CD4-positive, alpha-beta memory T cell (primary cell): ENCODE data around the gene MTCL1. TPM values are rescaled to one million over a fixed set of nuclear protein-coding genes. Genes with fewer than 3 reads are reported as not detected.

Experiments
- CTCF ChIA-PET: fragments of 350-600 bp; sonication (Branson Sonifier 250); formaldehyde crosslinking; loops from one replicate; lab custom pipeline; 2021; ENCODE audit warnings: inconsistent platforms; ENCODE audit not compliant: partially characterized antibody; lab: Charles Lee
- POLR2A ChIA-PET: fragments of 350-600 bp; sonication (Branson Sonifier 250); formaldehyde crosslinking; loops from one replicate; lab custom pipeline; 2021; ENCODE audit not compliant: partially characterized antibody; lab: Charles Lee
- DNase-seq, 5 donors: peaks; one replicate each; pipeline versions ENCODE4 v3.0.0 to v3.0.0-alpha.2; 2020 to 2022; ENCODE audit warnings: mixed read lengths in 1 of 5
- H3K27ac ChIP-seq: one replicate; pipeline ENCODE4 v1.7.0; 2013; ENCODE audit warnings: low read depth, low read length
- H3K27me3 ChIP-seq: 2 replicates; pipeline ENCODE4 v1.7.0; 2013; ENCODE audit warnings: mild to moderate bottlenecking, low read length, moderate library complexity; ENCODE audit not compliant: insufficient read depth
- H3K36me3 ChIP-seq: 2 replicates; pipeline ENCODE4 v1.7.0; 2013; ENCODE audit warnings: mild to moderate bottlenecking, low read length, moderate library complexity; ENCODE audit not compliant: insufficient read depth
- H3K4me1 ChIP-seq: 2 replicates; pipeline ENCODE4 v1.7.0; 2013; ENCODE audit warnings: mild to moderate bottlenecking, low read length, moderate library complexity; ENCODE audit not compliant: insufficient read depth
- H3K4me3 ChIP-seq, 2 donors: one replicate each; pipeline ENCODE4 v1.7.0; 2013; ENCODE audit warnings: low read length in 2 of 2, mild to moderate bottlenecking in 1 of 2
- H3K9me3 ChIP-seq, 2 donors: one replicate each; pipeline ENCODE4 v1.7.0; 2013; ENCODE audit warnings: low read length in 2 of 2, control low read depth in 1 of 2; ENCODE audit not compliant: control insufficient read depth in 1 of 2
- H3K27ac Mint-ChIP-seq, 7 donors: one replicate each; pipeline ENCODE4 v1.8.0; 2020 to 2021; ENCODE audit warnings: mixed read lengths in 7 of 7, mild to moderate bottlenecking in 6 of 7, inconsistent platforms in 3 of 7, moderate library complexity in 3 of 7
- H3K27me3 Mint-ChIP-seq, 2 donors: one replicate each; pipeline ENCODE4 v1.8.0; 2020 to 2021; ENCODE audit warnings: mixed read lengths in 2 of 2
- H3K36me3 Mint-ChIP-seq, 2 donors: one replicate each; pipeline ENCODE4 v1.8.0; 2020 to 2021; ENCODE audit warnings: mixed read lengths in 2 of 2, inconsistent platforms in 1 of 2, mild to moderate bottlenecking in 1 of 2
- H3K4me1 Mint-ChIP-seq, 4 donors: one replicate each; pipeline ENCODE4 v1.8.0; 2020 to 2021; ENCODE audit warnings: mixed read lengths in 4 of 4, mild to moderate bottlenecking in 1 of 4
- H3K4me3 Mint-ChIP-seq, 8 donors: one replicate each; pipeline ENCODE4 v1.8.0; 2020 to 2021; ENCODE audit warnings: mixed read lengths in 8 of 8, mild to moderate bottlenecking in 7 of 8, moderate library complexity in 6 of 8, inconsistent platforms in 3 of 8
- H3K9me3 Mint-ChIP-seq, 8 donors: one replicate each; pipeline ENCODE4 v1.8.0; 2020 to 2021; ENCODE audit warnings: mixed read lengths in 8 of 8, mild to moderate bottlenecking in 5 of 8, inconsistent platforms in 3 of 8, moderate library complexity in 1 of 8
- intact Hi-C: fragments of 100-400 bp; cut with micrococcal nuclease; formaldehyde crosslinking; loops from one replicate; pipeline ENCODE4 v1.15.1; 2023
- polyA plus RNA-seq, 2 donors: library from polyadenylated mRNA; unstranded; fragments of 300-500 nt; fragmentation: Illumina TruSeq; gene quantifications; one replicate each; pipeline ENCODE4 v1.2.3, GENCODE V29; 2021
- total RNA-seq, 2 experiments: library from RNA; stranded (reverse); gene quantifications; one replicate each; pipeline ENCODE4 v1.2.3, GENCODE V29; 2021

MTCL1 gene
- total and polyA plus RNA-seq, 4 experiments from 2014 or later: 0.29 to 0.36 TPM; not detected in 2

GRCh38 chr18:8769509-8770095, 64.2 kb downstream of the MTCL1 start:
- intact Hi-C loops: no loop called here
- Histone ChIP-seq H3K9me3 (no peaks in the 10 kb centered on the region), H3K36me3 (no peaks in the 10 kb centered on the region), H3K4me1 (no peaks in the 10 kb centered on the region), H3K4me3 (no peak overlapping the region), H3K27me3 (no peaks in the 10 kb centered on the region), H3K27ac (no peak overlapping the region)
- H3K27ac Mint-ChIP-seq: no peak overlapping the region
- no peaks in the 10 kb centered on the region for H3K36me3 Mint-ChIP-seq
- ChIA-PET CTCF (no interaction called here), POLR2A (no interaction called here)
- H3K4me1 Mint-ChIP-seq: no peaks in the 10 kb centered on the region
- H3K9me3 Mint-ChIP-seq: no peaks in the 10 kb centered on the region
- DNase-seq: no peak
- H3K27me3 Mint-ChIP-seq: no peaks in the 10 kb centered on the region
- H3K4me3 Mint-ChIP-seq: no peak overlapping the region

- no peaks in the 10 kb centered on the region for H3K27me3 Mint-ChIP-seq
- POLR2A ChIA-PET: no interaction called here
- no peaks in the 10 kb centered on the region for H3K4me1 ChIP-seq
- no peaks in the 10 kb centered on the region for H3K36me3 Mint-ChIP-seq
- no peak for DNase-seq
- no peaks in the 10 kb centered on the region for H3K27me3 ChIP-seq
- H3K36me3 ChIP-seq: no peaks in the 10 kb centered on the region
- H3K4me1 Mint-ChIP-seq: no peaks in the 10 kb centered on the region
- CTCF ChIA-PET: no interaction called here
- H3K27ac ChIP-seq: no peak overlapping the region
- H3K4me3 Mint-ChIP-seq: no peak overlapping the region
- intact Hi-C loops: no loop called here
- H3K9me3 Mint-ChIP-seq: no peaks in the 10 kb centered on the region
- no peak overlapping the region for H3K4me3 ChIP-seq
- no peaks in the 10 kb centered on the region for H3K9me3 ChIP-seq
- no peak overlapping the region for H3K27ac Mint-ChIP-seq
Measured at GRCh38 chr18:8770657-8771056, 65.3 kb downstream of the MTCL1 start.

- Histone ChIP-seq H3K36me3 (no peaks in the 10 kb centered on the region), H3K9me3 (no peaks in the 10 kb centered on the region), H3K4me3 (no peak overlapping the region), H3K27me3 (no peaks in the 10 kb centered on the region), H3K4me1 (no peaks in the 10 kb centered on the region), H3K27ac (no peak overlapping the region)
- Mint-ChIP-seq H3K36me3 (no peaks in the 10 kb centered on the region), H3K4me3 (no peak overlapping the region), H3K9me3 (no peaks in the 10 kb centered on the region), H3K27ac (no peak overlapping the region), H3K27me3 (no peaks in the 10 kb centered on the region), H3K4me1 (no peaks in the 10 kb centered on the region)
- ChIA-PET CTCF (no interaction called here), POLR2A (no interaction called here)
- no peak for DNase-seq
- intact Hi-C loops: no loop called here
Measured at GRCh38 chr18:8771930-8772329, 66.6 kb downstream of the MTCL1 start.

DNA sequence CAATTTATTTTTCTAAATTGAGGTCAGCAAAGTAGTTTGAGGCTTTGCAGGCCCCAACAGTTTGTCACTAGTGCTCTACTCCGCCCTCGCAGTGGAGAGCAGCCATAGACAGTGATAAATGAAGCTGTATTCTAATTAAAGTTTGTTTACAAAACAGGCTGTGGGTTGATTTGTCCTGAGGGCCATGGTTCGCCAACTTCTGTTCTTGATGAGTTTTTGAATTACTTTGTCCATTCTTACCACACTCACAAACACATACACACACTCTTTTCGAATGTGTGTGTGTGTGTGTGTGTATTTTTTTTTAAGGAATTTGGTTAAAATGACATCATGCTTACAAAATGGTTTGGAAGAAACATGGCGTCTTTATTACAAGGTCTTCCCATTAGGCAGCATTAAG, 68.6 kb downstream of the MTCL1 start:
- intact Hi-C loops: no loop called here
- no peaks in the 10 kb centered on the region for H3K36me3 ChIP-seq
- Mint-ChIP-seq H3K9me3 (no peaks in the 10 kb centered on the region), H3K4me1 (no peaks in the 10 kb centered on the region), H3K27ac (no peak overlapping the region), H3K36me3 (no peaks in the 10 kb centered on the region), H3K4me3 (no peak overlapping the region), H3K27me3 (no peaks in the 10 kb centered on the region)
- DNase-seq: no peak
- H3K9me3 ChIP-seq: no peaks in the 10 kb centered on the region
- no peaks in the 10 kb centered on the region for H3K27me3 ChIP-seq
- POLR2A ChIA-PET: no interaction called here
- H3K27ac ChIP-seq: no peak overlapping the region
- H3K4me1 ChIP-seq: no peaks in the 10 kb centered on the region
- no peak overlapping the region for H3K4me3 ChIP-seq
- CTCF ChIA-PET: no interaction called here

DNA sequence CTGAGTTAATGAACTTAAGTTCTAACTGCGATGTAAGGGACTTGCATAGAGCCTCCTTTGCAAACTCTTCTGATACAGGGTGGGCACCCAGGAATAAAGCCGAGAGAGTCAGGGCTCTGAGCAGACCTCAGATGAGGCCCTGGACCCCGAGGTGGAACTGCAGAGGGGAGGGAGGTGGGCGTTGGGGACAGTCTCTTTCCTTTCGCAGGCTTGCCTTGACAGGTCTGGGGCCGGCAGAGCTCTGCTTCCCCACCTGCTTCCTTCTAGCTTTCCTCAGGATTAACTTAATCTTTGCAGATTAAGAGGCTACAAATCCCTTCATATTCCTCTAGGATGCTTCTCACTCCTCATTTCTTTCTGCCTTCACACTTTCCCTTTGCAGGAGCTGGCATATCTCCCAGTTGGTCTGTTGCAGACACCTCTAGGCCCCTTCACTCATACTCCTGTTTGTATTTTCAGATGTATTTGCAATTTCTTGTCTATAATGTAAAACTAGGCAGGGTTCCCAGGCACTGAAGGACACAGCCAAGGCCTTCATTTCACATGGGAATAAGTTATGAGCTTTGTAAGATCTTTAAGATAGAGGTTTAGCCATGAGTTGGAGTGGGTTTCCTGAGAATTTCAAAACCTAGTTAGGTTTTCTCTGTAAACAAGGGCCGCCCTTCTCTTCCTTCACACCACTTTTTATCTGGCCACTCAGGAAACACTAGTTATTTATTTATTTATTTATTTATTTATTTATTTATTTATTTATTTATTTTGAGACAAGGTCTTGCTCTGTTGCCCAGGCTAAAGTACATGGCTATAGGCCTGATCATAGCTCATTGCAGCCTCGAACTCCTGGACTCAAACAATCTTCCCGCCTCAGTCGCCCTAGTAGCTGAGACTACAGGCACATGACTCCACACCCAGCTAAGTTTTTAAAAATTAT, 70.9 kb downstream of the MTCL1 start:
- intact Hi-C loops: no loop called here
- no peak overlapping the region for H3K4me3 ChIP-seq
- CTCF ChIA-PET: interaction anchor here (1.6 kb wide), 1 partner anchor 80 kb away, joined by 3 read pairs; no protein-coding TSS in a partner anchor
- H3K9me3 Mint-ChIP-seq: no peaks in the 10 kb centered on the region
- no peaks in the 10 kb centered on the region for H3K36me3 Mint-ChIP-seq
- no peak overlapping the region for H3K4me3 Mint-ChIP-seq
- no peak overlapping the region for H3K27ac ChIP-seq
- no peak for DNase-seq
- H3K27ac Mint-ChIP-seq: no peak overlapping the region
- H3K36me3 ChIP-seq: no peaks in the 10 kb centered on the region
- no peaks in the 10 kb centered on the region for H3K9me3 ChIP-seq
- POLR2A ChIA-PET: no interaction called here
- H3K27me3 Mint-ChIP-seq: peaks cover 2 to 6% of the 10 kb centered on the region in 2 donors
- no peaks in the 10 kb centered on the region for H3K27me3 ChIP-seq
- no peaks in the 10 kb centered on the region for H3K4me1 ChIP-seq
- no peaks in the 10 kb centered on the region for H3K4me1 Mint-ChIP-seq

DNA sequence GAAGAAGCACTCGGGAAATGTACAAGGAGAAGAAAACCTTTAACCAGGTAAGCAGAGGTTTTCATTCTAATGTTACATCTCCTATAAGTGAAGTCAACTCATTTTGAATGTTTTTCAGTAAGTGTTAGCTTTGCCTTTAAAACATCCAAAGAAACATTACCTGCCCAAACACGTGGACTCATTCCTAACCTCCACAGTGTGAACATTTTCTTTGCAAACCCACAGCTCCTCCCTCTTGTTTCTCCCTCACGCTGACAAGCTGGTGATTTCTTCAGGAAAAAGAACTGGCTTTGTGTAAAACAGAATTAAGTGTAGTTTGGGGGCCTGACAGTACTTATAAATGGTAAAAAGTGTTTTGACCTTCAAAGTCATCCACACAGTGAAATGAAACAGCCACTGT, 72.5 kb downstream of the MTCL1 start:
- Mint-ChIP-seq H3K9me3 (no peaks in the 10 kb centered on the region), H3K4me1 (no peaks in the 10 kb centered on the region), H3K4me3 (no peak overlapping the region), H3K27me3 (peaks cover 2 to 6% of the 10 kb centered on the region in 2 donors), H3K36me3 (no peaks in the 10 kb centered on the region), H3K27ac (no peak overlapping the region)
- Histone ChIP-seq H3K4me1 (no peaks in the 10 kb centered on the region), H3K4me3 (no peak overlapping the region), H3K27ac (no peak overlapping the region), H3K27me3 (no peaks in the 10 kb centered on the region), H3K36me3 (no peaks in the 10 kb centered on the region), H3K9me3 (no peaks in the 10 kb centered on the region)
- DNase-seq: no peak
- ChIA-PET POLR2A (no interaction called here), CTCF (no interaction called here)
- intact Hi-C loops: no loop called here

GRCh38 chr18:8778386-8778785, 73.0 kb downstream of the MTCL1 start:
- ChIA-PET CTCF (no interaction called here), POLR2A (no interaction called here)
- DNase-seq: no peak
- Histone ChIP-seq H3K9me3 (no peaks in the 10 kb centered on the region), H3K36me3 (no peaks in the 10 kb centered on the region), H3K27ac (no peak overlapping the region), H3K4me1 (no peaks in the 10 kb centered on the region), H3K27me3 (no peaks in the 10 kb centered on the region), H3K4me3 (no peak overlapping the region)
- no peaks in the 10 kb centered on the region for H3K36me3 Mint-ChIP-seq
- H3K4me1 Mint-ChIP-seq: no peaks in the 10 kb centered on the region
- peaks cover 2 to 6% of the 10 kb centered on the region in 2 donors for H3K27me3 Mint-ChIP-seq
- intact Hi-C loops: no loop called here
- H3K27ac Mint-ChIP-seq: no peak overlapping the region
- no peak overlapping the region for H3K4me3 Mint-ChIP-seq
- H3K9me3 Mint-ChIP-seq: no peaks in the 10 kb centered on the region
